ENCODE data around the gene RARB.

GRCh38 chr3:25421747-25422146 lies 6.3 kb upstream of the RARB start:
- TF ChIP-seq CTCF (IDR thresholded peaks at IDR 0.05) (no peak), POLR2A (IDR thresholded peaks at IDR 0.05) (no peak)

All from stomach (tissue), 4 donors.